HPDE6-E6E7 (cell line): ENCODE measurements around the gene MTMR4.
"Not testable (repeated sequence)": the region's sequence is repeated elsewhere in the genome, so short reads cannot be mapped to it uniquely, and the experiment has no call there.

ENCODE experiments used
- DNase-seq: peaks from one replicate; pipeline ENCODE4 v3.0.0; 2011; ENCODE audit warnings: missing footprints; ENCODE audit errors: extremely low spot score

The MTMR4 gene

GRCh38 chr17:58492238-58493121, 22.0 kb downstream of the MTMR4 start:
- DNase-seq: no peak

GRCh38 chr17:58491510-58492045, 22.9 kb downstream of the MTMR4 start:
- DNase-seq: no peak

- DNase-seq: no peak
These were observed 26.0 kb downstream of the MTMR4 start for GRCh38 chr17:58488428-58488890.

GRCh38 chr17:58487589-58488427, 26.6 kb downstream of the MTMR4 start, which contains the start of gene HSF5:
Gene HSF5, minus strand, starts transcription at chr17:58488408. Its CDS starts 134 bp downstream, at chr17:58488274.
- no peak for DNase-seq

- no peak for DNase-seq
These were observed 29.8 kb downstream of the MTMR4 start for GRCh38 chr17:58484600-58484999.

- not testable (repeated sequence) for DNase-seq
These were observed 32.6 kb downstream of the MTMR4 start for GRCh38 chr17:58481798-58482197.

- DNase-seq: no peak
These were observed 34.3 kb downstream of the MTMR4 start for GRCh38 chr17:58480090-58480489.

- no peak for DNase-seq
These were observed 37.6 kb downstream of the MTMR4 start for GRCh38 chr17:58476812-58477211.

GRCh38 chr17:58475985-58476384, 38.5 kb downstream of the MTMR4 start:
- DNase-seq: no peak

GRCh38 chr17:58470356-58470755, 44.1 kb downstream of the MTMR4 start:
- DNase-seq: no peak

- no peak for DNase-seq
These were observed 45.5 kb downstream of the MTMR4 start for GRCh38 chr17:58468944-58469343.

- DNase-seq: no peak
These were observed 58.9 kb downstream of the MTMR4 start for GRCh38 chr17:58455491-58455890.

GRCh38 chr17:58452738-58453137, 61.7 kb downstream of the MTMR4 start:
- no peak for DNase-seq

GRCh38 chr17:58447039-58447975, 67.1 kb downstream of the MTMR4 start:
- peak; percentile 69 for DNase-seq

GRCh38 chr17:58446086-58446485, 68.4 kb downstream of the MTMR4 start:
- no peak for DNase-seq
